ENCODE data around the gene ZNF217. TPM values are rescaled to one million over a fixed set of nuclear protein-coding genes. Genes with fewer than 3 reads are reported as not detected.

The ZNF217 gene
- total RNA-seq, 1 experiment from 2014 or later, result 33.8 TPM

- TF ChIP-seq CTCF (IDR thresholded peaks at IDR 0.05 in 2 of 3, conservative IDR thresholded peaks at IDR 0.05 in 1 of 3; ENCODE audit: borderline replicate concordance in 1 of 3, insufficient read depth in 1 of 3, low read depth in 2 of 3, low read length in 2 of 3) (no peak), RAD21 (IDR thresholded peaks at IDR 0.05; ENCODE audit: low read depth) (no peak), SIN3A (IDR thresholded peaks at IDR 0.05; ENCODE audit: low read depth) (no peak), EZH2phosphoT487 (IDR thresholded peaks at IDR 0.05; ENCODE audit: borderline replicate concordance) (no peak), CEBPB (IDR thresholded peaks at IDR 0.05; ENCODE audit: low read depth) (no peak), EZH2 (IDR thresholded peaks at IDR 0.05) (no peak), MAX (IDR thresholded peaks at IDR 0.05) (no peak), EGR1 (IDR thresholded peaks at IDR 0.05; ENCODE audit: low read depth) (no peak)
- H3K9me3 ChIP-seq (ENCODE audit: control insufficient read depth in 1 of 2, insufficient read depth in 1 of 2, low read depth in 1 of 2, low read length in 2 of 2), result no peaks in the 10 kb centered on the region
- intact Hi-C loops (cut with micrococcal nuclease), result no loop called here
- peak overlapping the region; percentile 41; the same call in 1 of the 2 replicates for H3K27ac ChIP-seq (ENCODE audit: low read depth, low read length)
- H2AFZ ChIP-seq (ENCODE audit: low read depth, low read length, poor library complexity, severe bottlenecking), result peak overlapping the region; percentile 7
- H3K79me2 ChIP-seq (ENCODE audit: insufficient read depth, low read length), result peaks cover 34% of the 10 kb centered on the region
- H3K9ac ChIP-seq (ENCODE audit: low read length), result peak overlapping the region; percentile 76
- no peaks in the 10 kb centered on the region for H3K9me2 ChIP-seq (ENCODE audit: insufficient read depth)
- CTCF ChIA-PET, result interaction anchor here (0.7 to 1.8 kb wide), 2 partner anchors 268 to 321 kb away, joined by 4 to 5 read pairs; no protein-coding TSS in a partner anchor
- RAD21 ChIA-PET (ENCODE audit: low non-redundant PET in 1 of 2, low total read pairs in 2 of 2, uncharacterized antibody in 2 of 2, unreplicated experiment in 2 of 2), result no interaction called here
- ATAC-seq (no peak), DNase-seq (ENCODE audit: low read depth, low spot score) (no peak)
- BruUV-seq (replicated peaks), result TSS peak; percentile 84
- POLR2A ChIA-PET, result interaction anchor here (0.7 to 4.0 kb wide), 3 partner anchors 16 to 270 kb away, joined by 4 to 23 read pairs (median 18); no protein-coding TSS in a partner anchor
- no peaks in the 10 kb centered on the region for H3K36me3 ChIP-seq (ENCODE audit: control insufficient read depth in 1 of 2, insufficient read depth in 2 of 2, low read length in 2 of 2)
- peak overlapping the region; percentile 81 for H3K4me2 ChIP-seq (ENCODE audit: low read length)
- H3K4me3 ChIP-seq (replicated peaks in 1 of 2; ENCODE audit: low read depth in 1 of 2, low read length in 2 of 2), result peak overlapping the region; percentile 55 to 60
- no peaks in the 10 kb centered on the region for H4K20me1 ChIP-seq (ENCODE audit: insufficient read depth)
- no peaks in the 10 kb centered on the region for H3K27me3 ChIP-seq (ENCODE audit: insufficient read depth, low read length)
- H3K4me1 ChIP-seq (ENCODE audit: control insufficient read depth in 1 of 2, insufficient read depth in 2 of 2, low read length in 2 of 2), result peaks cover 16 to 26% of the 10 kb centered on the region in 2 experiments
Measured at GRCh38 chr20:53595018-53595378, 1.4 kb upstream of the ZNF217 start.
